Activated CD4-positive, alpha-beta T cell treated with anti-CD3 and anti-CD28 coated beads for 36 hours (primary cell): ENCODE data around the gene ZNF570. TPM values are rescaled to one million over a fixed set of nuclear protein-coding genes. Genes with fewer than 3 reads are reported as not detected.

Experiments used
- ATAC-seq: fragments of 200-7000 bp; cut with Tn5 transposase; one replicate; pipeline ENCODE4 v1.10.0; 2021; ENCODE audit warnings: mild to moderate bottlenecking, moderate library complexity
- CTCF ChIA-PET: fragments of 350-600 bp; sonication (Branson Sonifier 250); formaldehyde crosslinking; loops from one replicate; lab custom pipeline; 2021; ENCODE audit warnings: antibody characterized with exemption; lab: Charles Lee
- POLR2A ChIA-PET: fragments of 350-600 bp; sonication (Branson Sonifier 250); formaldehyde crosslinking; loops from one replicate; lab custom pipeline; 2021; ENCODE audit warnings: antibody characterized with exemption, inconsistent platforms; lab: Charles Lee
- DNase-seq: peaks from one replicate; pipeline ENCODE4 v3.0.0-alpha.2; 2020
- H3K27ac Mint-ChIP-seq: one replicate; pipeline ENCODE4 v1.8.0; 2021; ENCODE audit warnings: mixed read lengths
- H3K27me3 Mint-ChIP-seq: one replicate; pipeline ENCODE4 v1.8.0; 2021; ENCODE audit warnings: mixed read lengths
- H3K36me3 Mint-ChIP-seq: one replicate; pipeline ENCODE4 v1.8.0; 2021; ENCODE audit warnings: low read depth, mixed read lengths
- H3K4me1 Mint-ChIP-seq: one replicate; pipeline ENCODE4 v1.8.0; 2021; ENCODE audit warnings: mixed read lengths
- H3K4me3 Mint-ChIP-seq: one replicate; pipeline ENCODE4 v1.8.0; 2021; ENCODE audit warnings: mild to moderate bottlenecking, moderate library complexity, mixed read lengths
- H3K9me3 Mint-ChIP-seq: one replicate; pipeline ENCODE4 v1.8.0; 2021; ENCODE audit warnings: low read depth, mixed read lengths
- intact Hi-C, 2 experiments: fragments of 100-400 bp; cut with DNase I in 1 of 2; cut with micrococcal nuclease in 1 of 2; formaldehyde crosslinking; loops; one replicate each; pipeline versions ENCODE4 v1.14.2 to v1.15.1; 2022 to 2024; cut with DNase I, micrococcal nuclease
- total RNA-seq, 2 experiments: library from RNA; stranded (reverse); gene quantifications; one replicate each; pipeline ENCODE4 v1.2.3, GENCODE V29; 2021

ZNF570 gene
- total RNA-seq, 2 experiments from 2014 or later, result 4.5 to 4.8 TPM

GRCh38 chr19:37505958-37506386 is 36.8 kb downstream of the ZNF570 start:
- ChIA-PET POLR2A (interaction anchor here (0.7 to 1.3 kb wide), 4 partner anchors 39 to 189 kb away, joined by 3 to 6 read pairs (median 3); partner anchors contain the start of genes ZNF540, ZNF569 and ZNF571), CTCF (interaction anchor here (1.0 kb wide), 1 partner anchor 45 kb away, joined by 3 read pairs; no protein-coding TSS in a partner anchor)
- H3K9me3 Mint-ChIP-seq, result peaks cover 19% of the 10 kb centered on the region
- intact Hi-C loops, result loop anchor here (1.0 to 5.0 kb wide), 8 partner anchors 37 to 811 kb away; partner anchors contain the start of genes ZNF570 (in 2 of the 2), KCNK6 (in 1 of the 2), YIF1B (in 1 of the 2) and ZFP30 (in 1 of the 2)
- DNase-seq (no peak), ATAC-seq (peak; percentile 37)
- no peaks in the 10 kb centered on the region for H3K27me3 Mint-ChIP-seq
- H3K36me3 Mint-ChIP-seq, result peaks cover 39% of the 10 kb centered on the region
- no peak overlapping the region for H3K4me3 Mint-ChIP-seq
- H3K27ac Mint-ChIP-seq, result no peak overlapping the region
- no peaks in the 10 kb centered on the region for H3K4me1 Mint-ChIP-seq

- H3K9me3 Mint-ChIP-seq, result peaks cover 19% of the 10 kb centered on the region
- POLR2A ChIA-PET, result interaction anchor here (0.7 to 1.3 kb wide), 5 partner anchors 39 to 189 kb away, joined by 3 to 6 read pairs (median 3); partner anchors contain the start of genes ZNF527, ZNF540, ZNF569 and ZNF571
- no peak within 1 kb of the TSS for H3K27ac Mint-ChIP-seq
- peaks cover 44% of the 10 kb centered on the region for H3K36me3 Mint-ChIP-seq
- peak; percentile 87 for ATAC-seq
- H3K27me3 Mint-ChIP-seq, result no peaks in the 10 kb centered on the region
- CTCF ChIA-PET, result interaction anchor here (1.0 kb wide), 1 partner anchor 44 kb away, joined by 3 read pairs; no protein-coding TSS in a partner anchor
- intact Hi-C loops, result loop anchor here (1.0 to 5.0 kb wide), 8 partner anchors 37 to 811 kb away; partner anchors contain the start of genes ZNF570 (in 2 of the 2), KCNK6 (in 1 of the 2), YIF1B (in 1 of the 2) and ZFP30 (in 1 of the 2)
- H3K4me3 Mint-ChIP-seq, result no peak within 1 kb of the TSS
- no peaks in the 10 kb centered on the region for H3K4me1 Mint-ChIP-seq
- DNase-seq, result peak; percentile 87
Measured at GRCh38 chr19:37506387-37507166, 37.4 kb downstream of the ZNF570 start, which contains the start of gene ZNF793. Gene ZNF793 (plus strand): TSS chr19:37506939. CDS start chr19:37523440, 16,501 bp downstream.

GRCh38 chr19:37507167-37507464 is 38.0 kb downstream of the ZNF570 start:
- ATAC-seq, result no peak
- CTCF ChIA-PET, result interaction anchor here (1.0 kb wide), 1 partner anchor 44 kb away, joined by 3 read pairs; no protein-coding TSS in a partner anchor
- no peak overlapping the region for H3K4me3 Mint-ChIP-seq
- POLR2A ChIA-PET, result interaction anchor here (0.8 to 1.3 kb wide), 3 partner anchors 40 to 136 kb away, joined by 3 to 6 read pairs (median 3); partner anchors contain the start of genes ZNF527, ZNF540, ZNF569 and ZNF571
- H3K36me3 Mint-ChIP-seq, result peaks cover 45% of the 10 kb centered on the region
- no peaks in the 10 kb centered on the region for H3K27me3 Mint-ChIP-seq
- no peaks in the 10 kb centered on the region for H3K4me1 Mint-ChIP-seq
- peaks cover 15% of the 10 kb centered on the region for H3K9me3 Mint-ChIP-seq
- no peak overlapping the region for H3K27ac Mint-ChIP-seq
- intact Hi-C loops, result loop anchor here in 1 of 2 experiments (2.0 to 5.0 kb wide), 2 partner anchors 44 to 810 kb away; partner anchors contain the start of genes KCNK6 and YIF1B
- DNase-seq, result no peak

GRCh38 chr19:37511186-37511585 is 42.0 kb downstream of the ZNF570 start:
- Mint-ChIP-seq H3K4me1 (no peaks in the 10 kb centered on the region), H3K9me3 (peaks cover 26% of the 10 kb centered on the region), H3K36me3 (peaks cover 57% of the 10 kb centered on the region), H3K27ac (no peak overlapping the region), H3K27me3 (no peaks in the 10 kb centered on the region), H3K4me3 (no peak overlapping the region)
- ChIA-PET POLR2A (interaction anchor here (0.6 kb wide), 1 partner anchor 203 kb away, joined by 3 read pairs; no protein-coding TSS in a partner anchor), CTCF (no interaction called here)
- no peak for ATAC-seq
- intact Hi-C loops, result no loop called here
- DNase-seq, result no peak

GRCh38 chr19:37511821-37512220 is 42.7 kb downstream of the ZNF570 start:
- intact Hi-C loops, result no loop called here
- H3K9me3 Mint-ChIP-seq, result peaks cover 31% of the 10 kb centered on the region
- POLR2A ChIA-PET, result no interaction called here
- no peak for ATAC-seq
- no peak overlapping the region for H3K27ac Mint-ChIP-seq
- no peak for DNase-seq
- no peaks in the 10 kb centered on the region for H3K27me3 Mint-ChIP-seq
- H3K36me3 Mint-ChIP-seq, result peaks cover 63% of the 10 kb centered on the region
- no peaks in the 10 kb centered on the region for H3K4me1 Mint-ChIP-seq
- CTCF ChIA-PET, result no interaction called here
- H3K4me3 Mint-ChIP-seq, result no peak overlapping the region

GRCh38 chr19:37513397-37513796 is 44.2 kb downstream of the ZNF570 start:
- POLR2A ChIA-PET, result no interaction called here
- intact Hi-C loops, result no loop called here

GRCh38 chr19:37519890-37520289 is 50.7 kb downstream of the ZNF570 start:
- H3K36me3 Mint-ChIP-seq, result peaks cover 69% of the 10 kb centered on the region
- peaks cover 35% of the 10 kb centered on the region for H3K9me3 Mint-ChIP-seq
- ATAC-seq, result peak; percentile 69
- no peak overlapping the region for H3K4me3 Mint-ChIP-seq
- H3K4me1 Mint-ChIP-seq, result no peaks in the 10 kb centered on the region
- DNase-seq, result peak; percentile 10
- intact Hi-C loops, result no loop called here
- ChIA-PET CTCF (no interaction called here), POLR2A (no interaction called here)
- H3K27ac Mint-ChIP-seq, result no peak overlapping the region
- H3K27me3 Mint-ChIP-seq, result no peaks in the 10 kb centered on the region

More at GRCh38 chr19:37513397-37513796, 44.2 kb downstream of the ZNF570 start:
- DNase-seq, result no peak
- Mint-ChIP-seq H3K4me1 (no peaks in the 10 kb centered on the region), H3K27ac (no peak overlapping the region), H3K9me3 (peaks cover 34% of the 10 kb centered on the region), H3K4me3 (no peak overlapping the region), H3K36me3 (peaks cover 72% of the 10 kb centered on the region), H3K27me3 (no peaks in the 10 kb centered on the region)
- CTCF ChIA-PET, result no interaction called here
- no peak for ATAC-seq

GRCh38 chr19:37537391-37537947 is 68.3 kb downstream of the ZNF570 start:
- no peak overlapping the region for H3K27ac Mint-ChIP-seq
- peaks cover 56% of the 10 kb centered on the region for H3K36me3 Mint-ChIP-seq
- POLR2A ChIA-PET, result no interaction called here
- DNase-seq (no peak), ATAC-seq (no peak)
- H3K9me3 Mint-ChIP-seq, result peaks cover 39% of the 10 kb centered on the region
- intact Hi-C loops, result no loop called here
- no peak overlapping the region for H3K4me3 Mint-ChIP-seq
- no peaks in the 10 kb centered on the region for H3K4me1 Mint-ChIP-seq
- CTCF ChIA-PET, result no interaction called here
- no peaks in the 10 kb centered on the region for H3K27me3 Mint-ChIP-seq

Other genes with a start within 250 kb of the ZNF570 start
- 1 to 10 TPM; 5.0 to 5.4 TPM for gene ZNF527, start 98.3 kb upstream of the ZNF570 start, total RNA-seq
- gene ZNF569, start 1.9 kb upstream of the ZNF570 start, total RNA-seq, result 1 to 10 TPM; 7.4 to 9.1 TPM
- gene ZNF793, start 37.6 kb downstream of the ZNF570 start, total RNA-seq, result 1 to 10 TPM; 4.4 to 4.7 TPM
- gene ZNF571, start 125.4 kb downstream of the ZNF570 start, total RNA-seq, result 1 to 10 TPM; 2.4 to 2.9 TPM
- 1 to 10 TPM in 1 of 2 experiments, under 1 TPM in 1; 0.67 to 1.1 TPM for gene ZNF540, start 125.5 kb downstream of the ZNF570 start, total RNA-seq
- gene ZFP30, start 186.1 kb downstream of the ZNF570 start, total RNA-seq, result 10 to 100 TPM in 1 of 2 experiments, 1 to 10 TPM in 1; 9.4 to 11.1 TPM